ENCODE data around the gene TMBIM6.
"Not testable (repeated sequence)": the region's sequence is repeated elsewhere in the genome, so short reads cannot be mapped to it uniquely, and the experiment has no call there.

Gene TMBIM6

GRCh38 chr12:49764126-49764525 lies 22.8 kb downstream of the TMBIM6 start:
- Histone ChIP-seq H3K4me1 (ENCODE audit: low read depth, poor library complexity, severe bottlenecking) (peaks cover 61% of the 10 kb centered on the region), H3K4me3 (IDR thresholded peaks at IDR 0.05; ENCODE audit: insufficient read depth, low read depth, low read length) (no peak overlapping the region), H4K20me1 (ENCODE audit: insufficient read depth) (no peaks in the 10 kb centered on the region), H3K36me3 (ENCODE audit: insufficient read depth) (no peaks in the 10 kb centered on the region; the same call in 1 of the 2 replicates), H2AFZ (ENCODE audit: low read depth) (no peak overlapping the region), H3K79me2 (ENCODE audit: insufficient read depth, low read depth) (no peaks in the 10 kb centered on the region; the same call in 1 of the 2 replicates), H3K4me2 (no peak overlapping the region; the same call in 1 of the 2 replicates), H3K9ac (no peak overlapping the region), H3K27me3 (ENCODE audit: insufficient read depth, low read depth) (no peaks in the 10 kb centered on the region), H3K27ac (peak overlapping the region; percentile 45; the same call in 1 of the 2 replicates)
- TF ChIP-seq CTCF (conservative IDR thresholded peaks at IDR 0.05; ENCODE audit: low read depth, low read length) = no peak

GRCh38 chr12:49766115-49766455 lies 24.7 kb downstream of the TMBIM6 start:
- Histone ChIP-seq H3K36me3 (ENCODE audit: insufficient read depth) (no peaks in the 10 kb centered on the region), H3K79me2 (ENCODE audit: insufficient read depth, low read depth) (no peaks in the 10 kb centered on the region), H3K27ac (no peak overlapping the region), H3K4me3 (IDR thresholded peaks at IDR 0.05; ENCODE audit: insufficient read depth, low read depth, low read length) (no peak overlapping the region), H4K20me1 (ENCODE audit: insufficient read depth) (no peaks in the 10 kb centered on the region), H3K4me1 (ENCODE audit: low read depth, poor library complexity, severe bottlenecking) (peaks cover 47% of the 10 kb centered on the region), H3K9ac (no peak overlapping the region), H2AFZ (ENCODE audit: low read depth) (no peak overlapping the region), H3K4me2 (no peak overlapping the region), H3K27me3 (ENCODE audit: insufficient read depth, low read depth) (no peaks in the 10 kb centered on the region)
- TF ChIP-seq CTCF (conservative IDR thresholded peaks at IDR 0.05; ENCODE audit: low read depth, low read length) = no peak

GRCh38 chr12:49767333-49767732 lies 26.0 kb downstream of the TMBIM6 start:
- H3K79me2 ChIP-seq (ENCODE audit: insufficient read depth, low read depth) = no peaks in the 10 kb centered on the region
- H4K20me1 ChIP-seq (ENCODE audit: insufficient read depth) = no peaks in the 10 kb centered on the region
- no peaks in the 10 kb centered on the region for H3K27me3 ChIP-seq (ENCODE audit: insufficient read depth, low read depth)
- H3K4me3 ChIP-seq (IDR thresholded peaks at IDR 0.05; ENCODE audit: insufficient read depth, low read depth, low read length) = no peak overlapping the region
- H3K4me2 ChIP-seq = no peak overlapping the region
- H3K9ac ChIP-seq = no peak overlapping the region
- no peak overlapping the region for H2AFZ ChIP-seq (ENCODE audit: low read depth)
- no peak for TF ChIP-seq CTCF (conservative IDR thresholded peaks at IDR 0.05; ENCODE audit: low read depth, low read length)
- no peak overlapping the region for H3K27ac ChIP-seq
- no peaks in the 10 kb centered on the region for H3K36me3 ChIP-seq (ENCODE audit: insufficient read depth)
- H3K4me1 ChIP-seq (ENCODE audit: low read depth, poor library complexity, severe bottlenecking) = peaks cover 34% of the 10 kb centered on the region

- not testable (repeated sequence) for H3K27me3 ChIP-seq (ENCODE audit: insufficient read depth, low read depth); H4K20me1 ChIP-seq (ENCODE audit: insufficient read depth); H3K4me1 ChIP-seq (ENCODE audit: low read depth, poor library complexity, severe bottlenecking); H3K4me2 ChIP-seq; H2AFZ ChIP-seq (ENCODE audit: low read depth); H3K79me2 ChIP-seq (ENCODE audit: insufficient read depth, low read depth); H3K9ac ChIP-seq; H3K36me3 ChIP-seq (ENCODE audit: insufficient read depth); H3K4me3 ChIP-seq (IDR thresholded peaks at IDR 0.05; ENCODE audit: insufficient read depth, low read depth, low read length); H3K27ac ChIP-seq
Observed at GRCh38 chr12:49773102-49773501, 31.7 kb downstream of the TMBIM6 start.

GRCh38 chr12:49776413-49776812 lies 35.1 kb downstream of the TMBIM6 start:
- Histone ChIP-seq H3K4me2 (peak overlapping the region; percentile 26), H4K20me1 (ENCODE audit: insufficient read depth) (no peaks in the 10 kb centered on the region), H3K36me3 (ENCODE audit: insufficient read depth) (no peaks in the 10 kb centered on the region), H2AFZ (ENCODE audit: low read depth) (peak overlapping the region; percentile 53; the same call in 1 of the 2 replicates), H3K9ac (no peak overlapping the region), H3K4me1 (ENCODE audit: low read depth, poor library complexity, severe bottlenecking) (peaks cover 10% of the 10 kb centered on the region), H3K27ac (no peak overlapping the region), H3K79me2 (ENCODE audit: insufficient read depth, low read depth) (no peaks in the 10 kb centered on the region), H3K27me3 (ENCODE audit: insufficient read depth, low read depth) (no peaks in the 10 kb centered on the region), H3K4me3 (IDR thresholded peaks at IDR 0.05; ENCODE audit: insufficient read depth, low read depth, low read length) (no peak overlapping the region)
- peak; percentile 87 for TF ChIP-seq CTCF (conservative IDR thresholded peaks at IDR 0.05; ENCODE audit: low read depth, low read length)

All from KMS-11 (cell line).